Neural progenitor cell (in vitro differentiated cells): ENCODE data around the gene RAB3GAP2. TPM values are rescaled to one million over a fixed set of nuclear protein-coding genes. Genes with fewer than 3 reads are reported as not detected.

ENCODE experiments used
- DNase-seq: peaks from one replicate; pipeline ENCODE4 v3.0.0-alpha.2; 2016; ENCODE audit warnings: low spot score
- H2AFZ ChIP-seq: fragments of 200-600 bp; sonication (generic); replicated peaks from 2 replicates; pipeline ENCODE4 v1.6.1; 2016; ENCODE audit warnings: antibody characterized with exemption
- H3F3A ChIP-seq: fragments of 200-600 bp; sonication (generic); 2 replicates; pipeline ENCODE4 v1.6.1; 2016; ENCODE audit warnings: antibody characterized with exemption, low read depth
- H3K27ac ChIP-seq: fragments of 200-600 bp; sonication (generic); 2 replicates; pipeline ENCODE4 v1.5.1; 2016; ENCODE audit warnings: mild to moderate bottlenecking
- H3K27me3 ChIP-seq: fragments of 200-600 bp; sonication (generic); 2 replicates; pipeline ENCODE4 v1.6.1; 2016; ENCODE audit warnings: mild to moderate bottlenecking, moderate library complexity
- H3K36me3 ChIP-seq: fragments of 200-600 bp; sonication (generic); 2 replicates; pipeline ENCODE4 v1.5.1; 2016
- H3K4me1 ChIP-seq: fragments of 200-600 bp; sonication (generic); 2 replicates; pipeline ENCODE4 v1.6.1; 2016; ENCODE audit warnings: mixed run types
- H3K4me2 ChIP-seq: fragments of 200-600 bp; sonication (generic); 2 replicates; pipeline ENCODE4 v1.6.1; 2016
- H3K4me3 ChIP-seq: fragments of 200-600 bp; sonication (generic); 2 replicates; pipeline ENCODE4 v1.5.1; 2016
- H3K79me2 ChIP-seq: fragments of 200-600 bp; sonication (generic); 2 replicates; pipeline ENCODE4 v1.6.1; 2016; ENCODE audit warnings: low read depth
- H3K9ac ChIP-seq: fragments of 200-600 bp; sonication (generic); 2 replicates; pipeline ENCODE4 v1.6.1; 2016
- H3K9me3 ChIP-seq: fragments of 200-600 bp; sonication (generic); 2 replicates; pipeline ENCODE4 v1.5.1; 2016; ENCODE audit warnings: low read depth
- H4K20me1 ChIP-seq: fragments of 200-600 bp; sonication (generic); 2 replicates; pipeline ENCODE4 v1.6.1; 2016; ENCODE audit warnings: low read depth
- H3K27ac Mint-ChIP-seq: 3 replicates; pipeline ENCODE4 v1.8.0; 2021; ENCODE audit warnings: mixed read lengths
- H3K27me3 Mint-ChIP-seq: 2 replicates; pipeline ENCODE4 v1.8.0; 2022; ENCODE audit warnings: low read depth, mild to moderate bottlenecking, inconsistent platforms, moderate library complexity, mixed read lengths; ENCODE audit not compliant: insufficient read depth
- H3K36me3 Mint-ChIP-seq: 3 replicates; pipeline ENCODE4 v1.8.0; 2021; ENCODE audit warnings: mixed read lengths
- H3K4me1 Mint-ChIP-seq: 3 replicates; pipeline ENCODE4 v1.8.0; 2021; ENCODE audit warnings: mixed read lengths
- H3K4me3 Mint-ChIP-seq: 3 replicates; pipeline ENCODE4 v1.8.0; 2021; ENCODE audit warnings: mild to moderate bottlenecking, moderate library complexity, mixed read lengths
- H3K9me3 Mint-ChIP-seq: 3 replicates; pipeline ENCODE4 v1.8.0; 2020; ENCODE audit warnings: mixed read lengths
- CTCF ChIP-seq: fragments of 200-600 bp; sonication (generic); IDR thresholded peaks from 2 replicates; pipeline ENCODE4 v1.5.1; 2017; ENCODE audit warnings: antibody characterized with exemption, mild to moderate bottlenecking
- EZH2 ChIP-seq: fragments of 200-600 bp; sonication (generic); IDR thresholded peaks from 2 replicates; pipeline ENCODE4 v1.6.1; 2017; ENCODE audit warnings: antibody characterized with exemption, mild to moderate bottlenecking, moderate library complexity
- EZH2phosphoT487 ChIP-seq: fragments of 200-600 bp; sonication (generic); IDR thresholded peaks from 2 replicates; pipeline ENCODE4 v1.6.1; 2017; ENCODE audit warnings: antibody characterized with exemption
- total RNA-seq: library from RNA; depleted of rRNA; stranded (reverse); fragments of >200 nt; gene quantifications from 2 replicates; pipeline ENCODE4 v1.2.3, GENCODE V29; 2015; ENCODE audit warnings: low replicate concordance

Gene RAB3GAP2
- total RNA-seq, 1 donor from 2014 or later, result 36.4 TPM

- peaks cover 10% of the 10 kb centered on the region for H3K4me1 ChIP-seq
- no peaks in the 10 kb centered on the region for H3F3A ChIP-seq
- H3K9me3 ChIP-seq, result no peaks in the 10 kb centered on the region
- H3K27ac ChIP-seq, result no peak overlapping the region
- H3K4me1 Mint-ChIP-seq, result peaks cover 3% of the 10 kb centered on the region
- no peaks in the 10 kb centered on the region for H3K36me3 ChIP-seq
- TF ChIP-seq CTCF (no peak), EZH2phosphoT487 (no peak), EZH2 (no peak)
- no peaks in the 10 kb centered on the region for H3K27me3 ChIP-seq
- peak; percentile 8 for DNase-seq
- H3K4me3 ChIP-seq, result no peak overlapping the region
- H3K9ac ChIP-seq, result no peak overlapping the region
- peak overlapping the region; percentile 43 for H3K4me2 ChIP-seq
- no peaks in the 10 kb centered on the region for H3K9me3 Mint-ChIP-seq
- peaks cover 8% of the 10 kb centered on the region for H3K36me3 Mint-ChIP-seq
- no peaks in the 10 kb centered on the region for H3K27me3 Mint-ChIP-seq
- no peak overlapping the region for H3K27ac Mint-ChIP-seq
- peaks cover 7% of the 10 kb centered on the region for H4K20me1 ChIP-seq
- no peak overlapping the region for H3K4me3 Mint-ChIP-seq
- no peak overlapping the region for H2AFZ ChIP-seq
- peaks cover 69% of the 10 kb centered on the region for H3K79me2 ChIP-seq
Measured at GRCh38 chr1:220224611-220225124, 47.6 kb downstream of the RAB3GAP2 start.

GRCh38 chr1:220224033-220224432, 48.2 kb downstream of the RAB3GAP2 start:
- no peak overlapping the region for H3K27ac ChIP-seq
- Mint-ChIP-seq H3K4me1 (peaks cover 8% of the 10 kb centered on the region), H3K27me3 (no peaks in the 10 kb centered on the region), H3K4me3 (no peak overlapping the region), H3K9me3 (no peaks in the 10 kb centered on the region), H3K27ac (no peak overlapping the region), H3K36me3 (peaks cover 8% of the 10 kb centered on the region)
- H3K79me2 ChIP-seq, result peaks cover 64% of the 10 kb centered on the region
- no peak for DNase-seq
- H3K4me3 ChIP-seq, result no peak overlapping the region
- H3K9me3 ChIP-seq, result no peaks in the 10 kb centered on the region
- H3F3A ChIP-seq, result no peaks in the 10 kb centered on the region
- H2AFZ ChIP-seq, result no peak overlapping the region
- H3K9ac ChIP-seq, result no peak overlapping the region
- no peak for TF ChIP-seq EZH2
- no peak for TF ChIP-seq CTCF
- TF ChIP-seq EZH2phosphoT487, result no peak
- H3K4me1 ChIP-seq, result peaks cover 14% of the 10 kb centered on the region
- H3K4me2 ChIP-seq, result no peak overlapping the region
- H3K36me3 ChIP-seq, result no peaks in the 10 kb centered on the region
- H3K27me3 ChIP-seq, result no peaks in the 10 kb centered on the region
- peaks cover 7% of the 10 kb centered on the region for H4K20me1 ChIP-seq

GRCh38 chr1:220222939-220223338, 49.3 kb downstream of the RAB3GAP2 start:
- H3K79me2 ChIP-seq, result peaks cover 74% of the 10 kb centered on the region
- no peaks in the 10 kb centered on the region for H4K20me1 ChIP-seq

More at GRCh38 chr1:220222939-220223338, 49.3 kb downstream of the RAB3GAP2 start:
- Histone ChIP-seq H3K4me3 (no peak overlapping the region), H3K9me3 (no peaks in the 10 kb centered on the region), H2AFZ (no peak overlapping the region), H3K36me3 (no peaks in the 10 kb centered on the region), H3K9ac (no peak overlapping the region), H3K27me3 (no peaks in the 10 kb centered on the region), H3F3A (no peaks in the 10 kb centered on the region), H3K27ac (no peak overlapping the region), H3K4me1 (peaks cover 17% of the 10 kb centered on the region), H3K4me2 (no peak overlapping the region)
- DNase-seq, result no peak
- Mint-ChIP-seq H3K36me3 (peaks cover 3% of the 10 kb centered on the region), H3K27ac (no peak overlapping the region), H3K9me3 (no peaks in the 10 kb centered on the region), H3K27me3 (no peaks in the 10 kb centered on the region), H3K4me3 (no peak overlapping the region), H3K4me1 (peaks cover 9% of the 10 kb centered on the region)
- TF ChIP-seq EZH2 (no peak), EZH2phosphoT487 (no peak), CTCF (no peak)
